Measurements from ENCODE around the gene MYL12B. TPM values are rescaled to one million over a fixed set of nuclear protein-coding genes. Genes with fewer than 3 reads are reported as not detected.
A peak's percentile ranks its signal among the peaks of the same experiment; 100 is the strongest.

Gene MYL12B
- total RNA-seq, 1 experiment from 2014 or later, result 166 TPM

GRCh38 chr18:3226048-3226447 lies 35.9 kb upstream of the MYL12B start:
- no peak overlapping the region for H2AFZ ChIP-seq (ENCODE audit: low read length)
- no peak overlapping the region for H3K18ac ChIP-seq (ENCODE audit: insufficient read length, low read depth, low read length)
- no peak for DNase-seq
- Mint-ChIP-seq H3K27ac (peak overlapping the region in 1 of 3 experiments; percentile 56; a peak in 1 of 7 replicates), H3K4me1 (peaks cover 4 to 12% of the 10 kb centered on the region in 2 experiments), H3K9me3 (no peaks in the 10 kb centered on the region), H3K27me3 (ENCODE audit: low read depth) (no peaks in the 10 kb centered on the region; the same call in 1 of the 2 replicates), H3K36me3 (ENCODE audit: insufficient read depth in 1 of 3, low read depth in 3 of 3) (no peaks in the 10 kb centered on the region; a peak in 1 of 7 replicates), H3K4me3 (no peak overlapping the region)
- no peak overlapping the region for H3K4ac ChIP-seq (ENCODE audit: low read depth, low read length)
- H2BK20ac ChIP-seq (ENCODE audit: low read depth, low read length, poor library complexity, severe bottlenecking), result no peak overlapping the region
- H3K4me1 ChIP-seq (ENCODE audit: insufficient read depth, low read length), result peaks cover under 1% of the 10 kb centered on the region; the same call in 1 of the 2 replicates
- H3K79me2 ChIP-seq (ENCODE audit: insufficient read depth, low read length), result no peaks in the 10 kb centered on the region
- no peak for TF ChIP-seq CTCF (conservative IDR thresholded peaks at IDR 0.05)
- WGBS (ENCODE audit: extremely low coverage, insufficient read length, low lambda C conversion rate), result no CpG with 5 or more reads among the region's 6 CpGs
- no peak overlapping the region for H4K8ac ChIP-seq (replicated peaks; ENCODE audit: insufficient read length, low read depth, low read length)
- H3K79me1 ChIP-seq (ENCODE audit: insufficient read depth, low read depth, low read length, poor library complexity, severe bottlenecking), result no peaks in the 10 kb centered on the region
- no peak overlapping the region for H3K56ac ChIP-seq (ENCODE audit: insufficient read length, low read depth, low read length)
- H3K23ac ChIP-seq (ENCODE audit: insufficient read length, low read depth, low read length), result no peak overlapping the region
- H2BK12ac ChIP-seq (ENCODE audit: insufficient read length, low read depth, low read length), result no peak overlapping the region
- no peak overlapping the region for H2AK5ac ChIP-seq (ENCODE audit: insufficient read length, low read length)
- no peak overlapping the region for H2BK5ac ChIP-seq (ENCODE audit: insufficient read length, low read length)
- no peaks in the 10 kb centered on the region for H4K20me1 ChIP-seq (ENCODE audit: control insufficient read depth, insufficient read depth, insufficient read length)
- no peaks in the 10 kb centered on the region for H3K23me2 ChIP-seq (ENCODE audit: insufficient read length, low read depth, low read length, poor library complexity, severe bottlenecking)
- H3K14ac ChIP-seq (ENCODE audit: insufficient read depth, low read length), result no peak overlapping the region
- no peak overlapping the region for H3T11ph ChIP-seq (ENCODE audit: low read length)
- H2BK120ac ChIP-seq (ENCODE audit: low read depth, low read length, poor library complexity, severe bottlenecking), result no peak overlapping the region
- no peak overlapping the region for H3K9ac ChIP-seq (ENCODE audit: extremely low read depth, insufficient read length, low read length)
- H3K27ac ChIP-seq (ENCODE audit: insufficient read length, low read depth, low read length), result no peak overlapping the region
- no peak overlapping the region for H4K5ac ChIP-seq (ENCODE audit: insufficient read length, low read depth, low read length)
- no peak overlapping the region for H4K91ac ChIP-seq (ENCODE audit: insufficient read length, low read depth, low read length)
- H3K4me2 ChIP-seq (ENCODE audit: insufficient read depth, insufficient read length, low read length), result no peak overlapping the region
- H3K27me3 ChIP-seq (ENCODE audit: insufficient read depth, low read length), result no peaks in the 10 kb centered on the region
- no peak overlapping the region for H2BK15ac ChIP-seq (ENCODE audit: low read depth, low read length)
- no peaks in the 10 kb centered on the region for H3K9me3 ChIP-seq (ENCODE audit: control insufficient read depth, low read depth, low read length)

All from H9 (cell line).